LNCAP (cell line): ENCODE results near the gene GJA9.

Experiments
- TF ChIP-seq, protein P1 (sequence below): fragments of 450-650 bp; IDR thresholded peaks from 2 replicates; pipeline ENCODE4 v1.5.1; 2017; ENCODE audit warnings: mild to moderate bottlenecking

Gene GJA9

DNA sequence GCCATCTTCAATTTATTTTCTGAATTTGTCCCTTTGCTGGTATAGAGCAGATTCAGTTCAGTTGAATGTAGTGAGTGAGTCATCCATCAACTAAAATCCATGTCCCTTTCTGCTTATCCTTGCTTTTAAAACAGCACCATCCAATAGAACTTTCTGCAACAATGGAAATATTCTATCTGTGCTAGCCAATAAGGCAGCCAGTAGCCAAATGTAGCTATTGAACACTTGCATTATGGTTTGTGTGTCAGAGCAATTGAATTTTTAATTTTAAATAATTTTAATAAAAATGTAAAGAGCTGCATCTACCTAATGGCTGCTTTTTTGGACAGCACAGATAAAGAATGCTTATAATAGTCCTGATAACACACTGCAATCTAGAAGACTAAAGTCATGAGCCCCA is at the start of gene GJA9:
Gene GJA9 (minus strand): TSS at position 101 of the 400 bp plus-strand sequence. CDS start 5,489 bp downstream, outside the sequence.
- TF ChIP-seq, protein P1, sequence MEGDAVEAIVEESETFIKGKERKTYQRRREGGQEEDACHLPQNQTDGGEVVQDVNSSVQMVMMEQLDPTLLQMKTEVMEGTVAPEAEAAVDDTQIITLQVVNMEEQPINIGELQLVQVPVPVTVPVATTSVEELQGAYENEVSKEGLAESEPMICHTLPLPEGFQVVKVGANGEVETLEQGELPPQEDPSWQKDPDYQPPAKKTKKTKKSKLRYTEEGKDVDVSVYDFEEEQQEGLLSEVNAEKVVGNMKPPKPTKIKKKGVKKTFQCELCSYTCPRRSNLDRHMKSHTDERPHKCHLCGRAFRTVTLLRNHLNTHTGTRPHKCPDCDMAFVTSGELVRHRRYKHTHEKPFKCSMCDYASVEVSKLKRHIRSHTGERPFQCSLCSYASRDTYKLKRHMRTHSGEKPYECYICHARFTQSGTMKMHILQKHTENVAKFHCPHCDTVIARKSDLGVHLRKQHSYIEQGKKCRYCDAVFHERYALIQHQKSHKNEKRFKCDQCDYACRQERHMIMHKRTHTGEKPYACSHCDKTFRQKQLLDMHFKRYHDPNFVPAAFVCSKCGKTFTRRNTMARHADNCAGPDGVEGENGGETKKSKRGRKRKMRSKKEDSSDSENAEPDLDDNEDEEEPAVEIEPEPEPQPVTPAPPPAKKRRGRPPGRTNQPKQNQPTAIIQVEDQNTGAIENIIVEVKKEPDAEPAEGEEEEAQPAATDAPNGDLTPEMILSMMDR = no peak

DNA sequence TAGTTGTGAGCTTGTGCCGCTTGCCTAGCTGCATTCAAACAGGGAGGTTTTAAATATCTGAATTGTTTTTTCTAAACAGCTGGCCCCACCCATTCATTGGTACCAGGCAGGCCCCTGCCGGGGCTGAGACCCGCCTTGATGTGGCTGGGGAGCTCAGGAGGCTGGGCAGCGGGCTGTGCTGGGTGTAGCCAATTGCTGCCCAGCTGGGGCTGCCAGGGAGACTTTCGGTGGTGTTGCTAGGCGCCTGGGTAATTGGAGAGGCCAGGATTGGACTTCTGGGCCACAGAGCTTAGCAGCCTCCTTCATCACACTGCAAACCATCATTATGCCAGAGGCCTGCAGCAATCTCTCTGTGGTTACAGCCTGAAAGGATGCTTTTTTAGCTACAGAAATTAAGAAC is 48.1 kb upstream of the GJA9 start:
- TF ChIP-seq, protein P1 = no peak

GRCh38 chr1:38929054-38929453 is 47.7 kb upstream of the GJA9 start:
- TF ChIP-seq, protein P1 = no peak

GRCh38 chr1:38926091-38926490 is 44.7 kb upstream of the GJA9 start:
- TF ChIP-seq, protein P1 = no peak

GRCh38 chr1:38925391-38925790 is 44.0 kb upstream of the GJA9 start:
- TF ChIP-seq, protein P1 = no peak

- TF ChIP-seq, protein P1 = no peak
Measured at GRCh38 chr1:38923607-38924006, 42.2 kb upstream of the GJA9 start.

GRCh38 chr1:38919130-38919529 is 37.7 kb upstream of the GJA9 start:
- TF ChIP-seq, protein P1 = no peak

DNA sequence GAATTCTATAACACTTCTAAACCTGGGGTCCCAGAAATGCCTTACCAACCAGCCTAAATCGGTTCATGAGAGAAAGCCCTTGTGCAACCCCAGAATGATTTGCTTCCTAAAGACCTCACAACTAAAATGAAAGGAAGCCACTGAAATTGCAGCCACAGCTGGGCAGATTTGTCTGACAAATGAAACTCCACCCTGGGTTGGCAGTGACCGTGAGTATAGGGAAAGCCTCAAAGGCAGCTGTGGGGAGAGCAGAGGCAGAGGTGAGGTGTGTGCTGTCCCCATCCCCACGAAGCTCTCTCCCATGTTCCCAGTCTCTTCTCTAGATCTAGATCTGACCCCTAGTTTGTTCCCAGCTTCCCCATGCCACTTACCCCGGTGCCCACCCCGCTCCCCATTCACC is 37.2 kb upstream of the GJA9 start:
- TF ChIP-seq, protein P1 = no peak
